Stimulated activated effector memory CD8-positive, alpha-beta T cell treated with anti-CD3 and anti-CD28 coated beads, Interleukin-12 subunit alpha, Interleukin-12 subunit beta, amount 100 ng/mL, for 72 hours (primary cell): ENCODE results near the gene ALOX5.
"Not testable (repeated sequence)": the region's sequence is repeated elsewhere in the genome, so short reads cannot be mapped to it uniquely, and the experiment has no call there.

Experiments used
- ATAC-seq: fragments of 150-1000 bp; cut with Tn5 transposase; 2 replicates; pipeline ENCODE4 v1.10.0; 2021
- DNase-seq, 2 donors: peaks; one replicate each; pipeline ENCODE4 v3.0.0; 2021 to 2022; ENCODE audit warnings: low spot score in 2 of 2
- H3K27ac Mint-ChIP-seq: one replicate; pipeline ENCODE4 v1.8.0; 2022; ENCODE audit warnings: mild to moderate bottlenecking, mixed read lengths
- H3K36me3 Mint-ChIP-seq: one replicate; pipeline ENCODE4 v1.8.0; 2022; ENCODE audit warnings: mild to moderate bottlenecking, mixed read lengths
- H3K4me1 Mint-ChIP-seq: one replicate; pipeline ENCODE4 v1.8.0; 2022; ENCODE audit warnings: mixed read lengths
- H3K4me3 Mint-ChIP-seq: one replicate; pipeline ENCODE4 v1.8.0; 2022; ENCODE audit warnings: mild to moderate bottlenecking, mixed read lengths
- H3K9me3 Mint-ChIP-seq: one replicate; pipeline ENCODE4 v1.8.0; 2022; ENCODE audit warnings: mixed read lengths

The ALOX5 gene

GRCh38 chr10:45373576-45374349 is at the start of gene ALOX5:
TSS of gene ALOX5 (plus strand) at chr10:45374216. CDS start at chr10:45374280, 64 bp downstream.
- no peaks in the 10 kb centered on the region for H3K36me3 Mint-ChIP-seq
- H3K9me3 Mint-ChIP-seq: no peaks in the 10 kb centered on the region
- DNase-seq (peak in 1 of 2 donors; percentile 58), ATAC-seq (peak; percentile 64)
- no peak within 1 kb of the TSS for H3K27ac Mint-ChIP-seq
- peaks cover 20% of the 10 kb centered on the region for H3K4me1 Mint-ChIP-seq
- H3K4me3 Mint-ChIP-seq: peak within 1 kb of the TSS; percentile 81

- ATAC-seq (no peak), DNase-seq (no peak)
- H3K36me3 Mint-ChIP-seq: no peaks in the 10 kb centered on the region
- peaks cover 5% of the 10 kb centered on the region for H3K9me3 Mint-ChIP-seq
- H3K4me3 Mint-ChIP-seq: no peak overlapping the region
- no peak overlapping the region for H3K27ac Mint-ChIP-seq
- no peaks in the 10 kb centered on the region for H3K4me1 Mint-ChIP-seq
Observed at GRCh38 chr10:45325116-45325515, 48.9 kb upstream of the ALOX5 start.

- H3K4me3 Mint-ChIP-seq, DNase-seq, ATAC-seq, H3K27ac Mint-ChIP-seq, H3K36me3 Mint-ChIP-seq, H3K4me1 Mint-ChIP-seq, H3K9me3 Mint-ChIP-seq: not testable (repeated sequence)
Observed at GRCh38 chr10:45326864-45327263, 47.2 kb upstream of the ALOX5 start.

GRCh38 chr10:45331824-45332223 is 42.2 kb upstream of the ALOX5 start:
- not testable (repeated sequence) for H3K27ac Mint-ChIP-seq, DNase-seq, ATAC-seq, H3K9me3 Mint-ChIP-seq, H3K4me3 Mint-ChIP-seq, H3K4me1 Mint-ChIP-seq, H3K36me3 Mint-ChIP-seq

- Mint-ChIP-seq H3K27ac (no peak overlapping the region), H3K4me3 (no peak overlapping the region), H3K9me3 (peaks cover 3% of the 10 kb centered on the region), H3K36me3 (no peaks in the 10 kb centered on the region), H3K4me1 (no peaks in the 10 kb centered on the region)
- DNase-seq: no peak
- no peak for ATAC-seq
Observed at GRCh38 chr10:45339894-45340293, 34.1 kb upstream of the ALOX5 start.

- H3K4me1 Mint-ChIP-seq, H3K9me3 Mint-ChIP-seq, DNase-seq, ATAC-seq, H3K4me3 Mint-ChIP-seq, H3K36me3 Mint-ChIP-seq, H3K27ac Mint-ChIP-seq: not testable (repeated sequence)
Observed at GRCh38 chr10:45340420-45340819, 33.6 kb upstream of the ALOX5 start.

- H3K4me3 Mint-ChIP-seq, H3K4me1 Mint-ChIP-seq, ATAC-seq, DNase-seq, H3K36me3 Mint-ChIP-seq, H3K9me3 Mint-ChIP-seq, H3K27ac Mint-ChIP-seq: not testable (repeated sequence)
Observed at GRCh38 chr10:45346652-45347335, 27.2 kb upstream of the ALOX5 start.

- ATAC-seq, DNase-seq, H3K9me3 Mint-ChIP-seq, H3K36me3 Mint-ChIP-seq, H3K27ac Mint-ChIP-seq, H3K4me1 Mint-ChIP-seq, H3K4me3 Mint-ChIP-seq: not testable (repeated sequence)
Observed at GRCh38 chr10:45347464-45347863, 26.6 kb upstream of the ALOX5 start.

GRCh38 chr10:45348196-45348765 is 25.7 kb upstream of the ALOX5 start:
- not testable (repeated sequence) for H3K27ac Mint-ChIP-seq, H3K4me3 Mint-ChIP-seq, H3K9me3 Mint-ChIP-seq, H3K36me3 Mint-ChIP-seq, DNase-seq, ATAC-seq
- peaks cover 12% of the 10 kb centered on the region for H3K4me1 Mint-ChIP-seq

GRCh38 chr10:45353186-45353585 is 20.8 kb upstream of the ALOX5 start:
- H3K4me3 Mint-ChIP-seq: peak overlapping the region; percentile 16
- peaks cover 16% of the 10 kb centered on the region for H3K4me1 Mint-ChIP-seq
- H3K27ac Mint-ChIP-seq: no peak overlapping the region
- DNase-seq (no peak), ATAC-seq (peak; percentile 77)
- H3K9me3 Mint-ChIP-seq: no peaks in the 10 kb centered on the region
- no peaks in the 10 kb centered on the region for H3K36me3 Mint-ChIP-seq

GRCh38 chr10:45354261-45354660 is 19.8 kb upstream of the ALOX5 start:
- H3K36me3 Mint-ChIP-seq: no peaks in the 10 kb centered on the region
- DNase-seq: no peak
- no peaks in the 10 kb centered on the region for H3K9me3 Mint-ChIP-seq
- no peak overlapping the region for H3K27ac Mint-ChIP-seq
- H3K4me1 Mint-ChIP-seq: peaks cover 16% of the 10 kb centered on the region
- no peak overlapping the region for H3K4me3 Mint-ChIP-seq
- no peak for ATAC-seq

GRCh38 chr10:45355494-45355893 is 18.5 kb upstream of the ALOX5 start:
- H3K36me3 Mint-ChIP-seq: no peaks in the 10 kb centered on the region
- H3K4me3 Mint-ChIP-seq: no peak overlapping the region
- H3K4me1 Mint-ChIP-seq: peaks cover 16% of the 10 kb centered on the region
- H3K9me3 Mint-ChIP-seq: no peaks in the 10 kb centered on the region
- H3K27ac Mint-ChIP-seq: no peak overlapping the region
- no peak for DNase-seq
- ATAC-seq: no peak

- not testable (repeated sequence) for DNase-seq, ATAC-seq, H3K4me3 Mint-ChIP-seq, H3K9me3 Mint-ChIP-seq, H3K27ac Mint-ChIP-seq, H3K36me3 Mint-ChIP-seq
- peaks cover 10% of the 10 kb centered on the region for H3K4me1 Mint-ChIP-seq
Observed at GRCh38 chr10:45358961-45359360, 15.1 kb upstream of the ALOX5 start.

GRCh38 chr10:45361983-45362799 is 11.8 kb upstream of the ALOX5 start:
- ATAC-seq, H3K9me3 Mint-ChIP-seq, DNase-seq, H3K27ac Mint-ChIP-seq, H3K36me3 Mint-ChIP-seq, H3K4me3 Mint-ChIP-seq: not testable (repeated sequence)
- peaks cover 10% of the 10 kb centered on the region for H3K4me1 Mint-ChIP-seq

- H3K4me1 Mint-ChIP-seq, ATAC-seq, H3K27ac Mint-ChIP-seq, H3K36me3 Mint-ChIP-seq, H3K4me3 Mint-ChIP-seq, DNase-seq, H3K9me3 Mint-ChIP-seq: not testable (repeated sequence)
Observed at GRCh38 chr10:45367643-45368042, 6.4 kb upstream of the ALOX5 start.
